DMS53 treated with DMSO at 0.1 percent for 48 hours (cell line): ENCODE results near the gene MUC5AC.
"Not testable (repeated sequence)": the region's sequence is repeated elsewhere in the genome, so short reads cannot be mapped to it uniquely, and the experiment has no call there.

Experiments
- DNase-seq: peaks from one replicate; lab custom pipeline; 2025; ENCODE audit not compliant: unreplicated experiment; lab: John Stamatoyannopoulos, UW

MUC5AC gene

GRCh38 chr11:1157645-1158591 is at the start of gene MUC5AC:
Gene MUC5AC (plus strand): TSS chr11:1157953. CDS start chr11:1158000, 47 bp downstream.
- no peak for DNase-seq

GRCh38 chr11:1108246-1108900 is 49.4 kb upstream of the MUC5AC start:
- DNase-seq = no peak

- DNase-seq = no peak
Measured at GRCh38 chr11:1109101-1109917, 48.4 kb upstream of the MUC5AC start.

GRCh38 chr11:1109918-1110705 is 47.6 kb upstream of the MUC5AC start:
- no peak for DNase-seq

GRCh38 chr11:1111545-1112212 is 46.1 kb upstream of the MUC5AC start:
- DNase-seq = no peak

GRCh38 chr11:1112351-1113191 is 45.2 kb upstream of the MUC5AC start:
- DNase-seq = no peak

- DNase-seq = no peak
Measured at GRCh38 chr11:1113405-1114201, 44.1 kb upstream of the MUC5AC start.

GRCh38 chr11:1115292-1115691 is 42.5 kb upstream of the MUC5AC start:
- DNase-seq = not testable (repeated sequence)

GRCh38 chr11:1116104-1116503 is 41.6 kb upstream of the MUC5AC start:
- no peak for DNase-seq

- DNase-seq = no peak
Measured at GRCh38 chr11:1116666-1117390, 40.9 kb upstream of the MUC5AC start.

- DNase-seq = no peak
Measured at GRCh38 chr11:1117992-1118391, 39.8 kb upstream of the MUC5AC start.

GRCh38 chr11:1118755-1119603 is 38.8 kb upstream of the MUC5AC start:
- no peak for DNase-seq

GRCh38 chr11:1119604-1120146 is 38.1 kb upstream of the MUC5AC start:
- no peak for DNase-seq

GRCh38 chr11:1120532-1121330 is 37.0 kb upstream of the MUC5AC start:
- DNase-seq = no peak

GRCh38 chr11:1121331-1121812 is 36.4 kb upstream of the MUC5AC start:
- no peak for DNase-seq
